Measurements from ENCODE around the gene GRM2. TPM values are rescaled to one million over a fixed set of nuclear protein-coding genes. Genes with fewer than 3 reads are reported as not detected.

The GRM2 gene
- total RNA-seq, 1 donor from 2014 or later, result 0.22 TPM

DNA sequence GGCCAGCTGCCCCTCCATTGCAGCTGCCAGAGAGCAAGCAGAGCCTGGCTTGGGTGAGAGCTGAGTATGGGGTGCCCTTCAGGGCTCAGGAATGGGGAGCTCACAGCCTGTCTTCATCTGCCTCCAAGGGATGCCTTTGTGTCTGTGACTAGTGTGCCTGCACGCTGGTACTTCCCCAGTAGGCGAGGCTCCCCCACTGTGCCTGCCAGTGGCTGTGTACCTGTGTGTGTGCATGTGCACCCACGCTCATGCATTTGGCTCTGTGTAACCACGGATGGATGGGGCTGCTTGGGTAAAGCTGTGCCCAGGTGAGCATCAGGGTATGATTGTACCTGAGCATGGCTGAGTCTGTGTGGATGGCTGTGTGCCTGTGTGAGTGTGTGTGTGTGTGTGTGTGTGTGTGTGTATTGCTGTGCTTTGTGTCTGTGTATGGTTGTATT, 2.3 kb upstream of the GRM2 start:
- DNase-seq (ENCODE audit: low spot score), result no peak

GRCh38 chr3:51705276-51706020, 1.4 kb upstream of the GRM2 start:
- DNase-seq (ENCODE audit: low spot score), result no peak

DNA sequence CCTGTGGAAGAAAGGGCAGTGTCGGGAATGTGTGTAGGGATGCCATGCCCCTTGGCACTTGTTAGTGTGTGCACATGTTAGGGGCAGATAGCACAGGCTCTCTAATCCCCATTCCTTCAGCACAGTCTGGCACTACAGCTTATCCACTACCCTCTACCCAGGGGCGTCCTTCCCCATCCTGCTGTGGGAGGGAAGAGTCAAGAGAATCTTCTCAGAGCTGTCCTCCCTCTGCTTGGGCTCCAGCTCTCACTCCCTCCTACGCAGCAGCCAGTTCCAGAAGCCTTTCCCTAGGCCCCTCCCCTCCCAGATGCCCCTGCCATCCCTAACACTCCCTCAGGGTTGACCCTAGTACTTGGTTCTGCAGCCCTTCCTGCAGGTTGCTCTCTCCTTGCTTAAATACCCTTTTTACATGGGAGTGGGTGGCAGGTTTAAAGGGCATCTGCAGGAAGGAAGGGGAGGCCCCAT, 815 bp upstream of the GRM2 start:
- DNase-seq (ENCODE audit: low spot score), result no peak

DNA sequence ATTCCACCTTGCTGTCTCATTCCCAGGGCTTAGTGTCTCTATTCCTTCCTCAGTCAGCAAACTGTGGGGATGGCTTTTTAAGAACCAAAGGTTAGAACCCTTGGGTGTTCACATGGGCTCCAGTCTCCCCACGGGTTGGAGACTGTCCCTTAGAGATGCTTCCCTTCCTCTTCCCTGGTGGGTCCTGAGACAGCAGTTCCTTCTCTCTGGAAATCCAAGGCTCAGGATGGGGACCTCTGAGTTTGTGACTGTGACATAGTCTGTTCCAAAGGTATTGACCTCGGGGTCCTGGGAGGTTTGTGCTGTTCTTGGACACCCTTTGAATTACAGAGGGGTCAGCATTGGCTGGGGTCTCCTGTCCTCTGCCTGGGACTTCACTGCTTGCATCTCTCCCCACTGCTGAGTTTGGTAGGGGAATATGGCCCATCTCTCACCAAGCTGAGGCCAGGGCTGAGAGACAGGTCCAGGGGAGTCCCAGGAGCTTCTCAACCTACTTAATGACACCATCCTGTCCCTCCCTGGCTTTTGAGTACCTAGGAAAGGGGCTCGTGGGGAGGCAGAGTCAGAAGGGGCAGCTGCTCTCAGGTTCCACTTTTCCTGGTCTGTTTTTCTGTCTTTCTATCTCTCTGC, 1.5 kb downstream of the GRM2 start:
- DNase-seq (ENCODE audit: low spot score), result peak; percentile 35

GRCh38 chr3:51709004-51709420, 2.1 kb downstream of the GRM2 start:
- peak; percentile 84 for DNase-seq (ENCODE audit: low spot score)

- no peak for DNase-seq (ENCODE audit: low spot score)
Observed at GRCh38 chr3:51709675-51710074, 2.8 kb downstream of the GRM2 start.

GRCh38 chr3:51710631-51711351, 3.9 kb downstream of the GRM2 start:
- peak; percentile 78 for DNase-seq (ENCODE audit: low spot score)

DNA sequence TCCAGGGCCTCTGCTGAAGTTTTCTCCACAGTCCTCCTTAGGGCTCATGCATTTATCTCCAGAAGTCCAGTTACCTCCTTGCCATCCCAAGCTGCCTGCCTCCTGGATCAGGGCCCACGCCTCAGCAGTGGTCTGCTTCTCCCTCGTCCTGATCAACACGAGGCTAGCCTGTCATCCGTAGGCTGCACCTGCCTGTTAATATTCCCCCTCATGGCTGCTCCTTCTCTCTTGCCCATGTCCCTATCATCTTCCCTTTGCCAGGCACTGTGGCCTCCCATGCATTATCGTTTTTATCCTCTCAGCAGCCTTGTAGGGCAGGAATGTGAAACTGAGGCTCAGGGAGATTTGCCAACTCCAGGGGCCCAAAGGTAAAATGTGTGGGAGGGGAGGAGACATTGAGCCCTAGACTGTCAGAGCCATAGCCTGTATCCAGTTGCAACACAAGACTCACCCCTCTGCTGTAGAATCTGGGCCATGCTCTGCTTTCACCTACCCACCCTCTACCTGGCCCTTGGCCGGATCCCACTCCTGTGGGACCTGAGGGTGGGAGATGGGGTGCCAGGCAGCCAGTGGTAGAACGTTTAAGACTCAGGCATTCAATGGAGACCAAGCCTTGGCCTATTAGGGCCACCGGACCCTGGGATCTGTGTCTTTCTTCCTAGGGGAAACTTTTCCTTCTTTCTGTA, 4.6 kb downstream of the GRM2 start:
- DNase-seq (ENCODE audit: low spot score), result peak; percentile 57

- peak; percentile 26 for DNase-seq (ENCODE audit: low spot score)
Observed at GRCh38 chr3:51712038-51712420, 5.2 kb downstream of the GRM2 start.

- DNase-seq (ENCODE audit: low spot score), result peak; percentile 86
Observed at GRCh38 chr3:51712511-51712931, 5.7 kb downstream of the GRM2 start.

DNA sequence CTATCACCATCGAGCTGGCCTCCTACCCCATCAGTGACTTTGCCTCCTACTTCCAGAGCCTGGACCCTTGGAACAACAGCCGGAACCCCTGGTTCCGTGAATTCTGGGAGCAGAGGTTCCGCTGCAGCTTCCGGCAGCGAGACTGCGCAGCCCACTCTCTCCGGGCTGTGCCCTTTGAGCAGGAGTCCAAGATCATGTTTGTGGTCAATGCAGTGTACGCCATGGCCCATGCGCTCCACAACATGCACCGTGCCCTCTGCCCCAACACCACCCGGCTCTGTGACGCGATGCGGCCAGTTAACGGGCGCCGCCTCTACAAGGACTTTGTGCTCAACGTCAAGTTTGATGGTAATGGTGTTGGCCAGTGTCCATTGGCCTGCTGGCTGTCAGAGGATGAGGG, 6.1 kb downstream of the GRM2 start:
- peak; percentile 86 for DNase-seq (ENCODE audit: low spot score)

DNA sequence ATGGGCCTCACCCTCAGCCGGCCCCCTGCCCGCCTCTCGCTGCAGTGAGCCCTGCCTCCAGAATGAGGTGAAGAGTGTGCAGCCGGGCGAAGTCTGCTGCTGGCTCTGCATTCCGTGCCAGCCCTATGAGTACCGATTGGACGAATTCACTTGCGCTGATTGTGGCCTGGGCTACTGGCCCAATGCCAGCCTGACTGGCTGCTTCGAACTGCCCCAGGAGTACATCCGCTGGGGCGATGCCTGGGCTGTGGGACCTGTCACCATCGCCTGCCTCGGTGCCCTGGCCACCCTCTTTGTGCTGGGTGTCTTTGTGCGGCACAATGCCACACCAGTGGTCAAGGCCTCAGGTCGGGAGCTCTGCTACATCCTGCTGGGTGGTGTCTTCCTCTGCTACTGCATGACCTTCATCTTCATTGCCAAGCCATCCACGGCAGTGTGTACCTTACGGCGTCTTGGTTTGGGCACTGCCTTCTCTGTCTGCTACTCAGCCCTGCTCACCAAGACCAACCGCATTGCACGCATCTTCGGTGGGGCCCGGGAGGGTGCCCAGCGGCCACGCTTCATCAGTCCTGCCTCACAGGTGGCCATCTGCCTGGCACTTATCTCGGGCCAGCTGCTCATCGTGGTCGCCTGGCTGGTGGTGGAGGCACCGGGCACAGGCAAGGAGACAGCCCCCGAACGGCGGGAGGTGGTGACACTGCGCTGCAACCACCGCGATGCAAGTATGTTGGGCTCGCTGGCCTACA, 8.5 kb downstream of the GRM2 start:
- DNase-seq (ENCODE audit: low spot score), result peak; percentile 88

- no peak for DNase-seq (ENCODE audit: low spot score)
Observed at GRCh38 chr3:51715977-51716294, 9.1 kb downstream of the GRM2 start.

- DNase-seq (ENCODE audit: low spot score), result no peak
Observed at GRCh38 chr3:51716805-51717204, 9.9 kb downstream of the GRM2 start.

GRCh38 chr3:51717446-51717845, 10.6 kb downstream of the GRM2 start:
- DNase-seq (ENCODE audit: low spot score), result no peak

- no peak for DNase-seq (ENCODE audit: low spot score)
Observed at GRCh38 chr3:51717947-51718346, 11.1 kb downstream of the GRM2 start.

DNA sequence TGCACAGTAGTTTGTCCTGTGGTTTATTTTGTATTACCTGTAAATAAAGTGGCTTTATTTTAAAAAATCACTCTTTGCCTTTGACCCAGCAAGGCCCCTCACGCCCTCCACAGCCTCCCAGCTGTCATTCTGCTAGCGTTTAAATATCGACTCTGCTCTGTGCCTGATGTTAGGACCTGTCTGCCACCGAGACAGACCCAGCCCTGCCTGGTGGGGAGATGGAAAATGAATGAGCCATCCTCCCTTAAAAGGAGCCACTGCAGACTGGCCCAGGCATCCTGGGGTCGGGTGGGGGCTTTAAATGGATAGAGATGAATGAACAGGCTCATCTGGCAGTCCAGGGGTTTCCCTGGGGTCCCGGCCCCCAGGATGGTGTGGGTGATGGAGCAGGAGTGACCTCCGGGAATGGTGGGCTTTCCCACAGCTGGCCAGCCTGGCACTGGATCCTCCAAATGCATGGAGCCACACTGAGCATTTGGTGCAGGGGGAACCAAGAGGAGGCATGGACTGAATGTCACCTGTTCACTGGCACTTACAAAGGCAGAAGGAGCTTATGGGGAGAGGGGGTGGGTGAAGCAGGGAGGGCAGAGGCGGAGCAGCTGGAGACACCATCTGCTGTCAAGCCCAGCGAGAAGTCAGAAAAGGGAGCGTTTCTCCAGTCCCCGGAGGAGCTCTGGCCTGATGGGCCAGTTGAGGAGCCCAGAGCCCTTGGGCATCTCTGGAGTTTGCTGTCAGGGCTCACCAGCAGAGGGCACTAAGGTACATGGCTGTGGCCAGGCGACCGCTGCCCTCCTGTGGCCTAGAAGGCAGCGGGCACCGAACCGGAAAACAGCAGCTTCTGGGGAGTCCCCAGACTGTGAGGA, 11.9 kb downstream of the GRM2 start:
- DNase-seq (ENCODE audit: low spot score), result peak; percentile 87

DNA sequence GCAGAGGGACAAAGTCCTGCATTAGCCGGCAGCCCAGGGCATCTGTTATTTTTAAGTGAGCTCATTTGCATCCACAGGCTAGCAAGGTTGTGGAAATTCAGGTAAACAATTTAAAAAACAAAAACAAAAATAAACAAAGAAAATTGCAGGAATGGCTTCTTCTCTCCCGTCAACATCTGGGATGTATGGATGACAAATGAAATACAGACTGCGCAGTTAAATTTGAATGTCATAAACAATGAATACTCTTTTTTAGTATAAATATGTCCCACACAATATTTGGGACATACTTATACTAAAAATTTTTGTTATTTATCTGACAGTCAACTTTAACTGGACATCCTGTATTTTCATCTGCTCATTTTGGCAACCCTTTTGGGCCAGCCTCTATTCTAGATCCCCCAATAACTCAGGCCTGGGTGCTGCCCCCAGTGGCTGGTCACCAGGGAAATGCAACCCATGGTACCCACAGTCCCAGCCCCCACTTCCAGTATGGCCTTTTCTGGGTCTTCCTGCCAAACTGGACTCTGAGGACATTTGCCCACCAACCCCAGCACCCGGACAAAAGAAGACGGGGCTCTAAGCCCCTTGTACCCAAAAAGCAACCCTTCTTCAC, 12.7 kb downstream of the GRM2 start:
- no peak for DNase-seq (ENCODE audit: low spot score)

GRCh38 chr3:51720292-51721061, 13.6 kb downstream of the GRM2 start:
- no peak for DNase-seq (ENCODE audit: low spot score)
